Ishikawa (cell line): ENCODE results near the gene DPEP1.

Source experiments
- CEBPB ChIP-seq: IDR thresholded peaks from 2 replicates; pipeline ENCODE4 v1.6.1; 2012
- CREB1 ChIP-seq: IDR thresholded peaks from 2 replicates; pipeline ENCODE4 v1.6.1; 2012; ENCODE audit warnings: low read depth
- EGR1 ChIP-seq: IDR thresholded peaks from 2 replicates; pipeline ENCODE4 v1.6.1; 2012
- EP300 ChIP-seq: IDR thresholded peaks from 2 replicates; pipeline ENCODE4 v1.6.1; 2012; ENCODE audit warnings: borderline replicate concordance
- FOXM1 ChIP-seq: IDR thresholded peaks from 2 replicates; pipeline ENCODE4 v1.6.1; 2012; ENCODE audit warnings: low read depth, borderline replicate concordance
- MAX ChIP-seq: IDR thresholded peaks from 2 replicates; pipeline ENCODE4 v1.6.1; 2012
- NFIC ChIP-seq: IDR thresholded peaks from 2 replicates; pipeline ENCODE4 v1.6.1; 2012
- RAD21 ChIP-seq: IDR thresholded peaks from 2 replicates; pipeline ENCODE4 v1.6.1; 2012; ENCODE audit warnings: low read depth
- REST ChIP-seq: IDR thresholded peaks from 2 replicates; pipeline ENCODE4 v1.6.1; 2012; ENCODE audit warnings: low read depth, mild to moderate bottlenecking
- TAF1 ChIP-seq: IDR thresholded peaks from 2 replicates; pipeline ENCODE4 v1.6.1; 2012; ENCODE audit warnings: low read depth, mild to moderate bottlenecking
- TCF12 ChIP-seq: IDR thresholded peaks from 2 replicates; pipeline ENCODE4 v1.6.1; 2012; ENCODE audit warnings: low read depth
- TEAD4 ChIP-seq: IDR thresholded peaks from 2 replicates; pipeline ENCODE4 v1.6.1; 2012
- USF1 ChIP-seq: IDR thresholded peaks from 2 replicates; pipeline ENCODE4 v1.6.1; 2012
- YY1 ChIP-seq: IDR thresholded peaks from 2 replicates; pipeline ENCODE4 v1.6.1; 2012; ENCODE audit warnings: low read depth
- ZBTB7A ChIP-seq: IDR thresholded peaks from 2 replicates; pipeline ENCODE4 v1.6.1; 2012; ENCODE audit warnings: low read depth

DPEP1 gene

GRCh38 chr16:89599451-89599858 is 14.0 kb upstream of the DPEP1 start:
- TF ChIP-seq RAD21 = peak; percentile 63
- peak; percentile 57; the same call in 1 of the 2 replicates for TF ChIP-seq ZBTB7A
- no peak for TF ChIP-seq EP300

- TF ChIP-seq EGR1 (no peak), FOXM1 (no peak), MAX (0 out of 2 replicates have a peak, but pooled peaks have one; percentile 3), USF1 (0 out of 2 replicates have a peak, but pooled peaks have one; percentile 24)
Measured at GRCh38 chr16:89599902-89600301, 13.5 kb upstream of the DPEP1 start.

- no peak for TF ChIP-seq RAD21
- TF ChIP-seq ZBTB7A = no peak
- TF ChIP-seq CREB1 = no peak
- no peak for TF ChIP-seq TEAD4
- no peak for TF ChIP-seq CEBPB
- TF ChIP-seq EP300 = no peak
- TF ChIP-seq REST = no peak
- TF ChIP-seq MAX = no peak
- TF ChIP-seq YY1 = no peak
- no peak for TF ChIP-seq EGR1
Measured at GRCh38 chr16:89600427-89600826, 13.0 kb upstream of the DPEP1 start.

- TF ChIP-seq USF1 = no peak
- no peak for TF ChIP-seq EGR1
- TF ChIP-seq TCF12 = no peak
- no peak for TF ChIP-seq TAF1
- TF ChIP-seq NFIC = no peak
- TF ChIP-seq RAD21 = no peak
- TF ChIP-seq TEAD4 = no peak
- TF ChIP-seq YY1 = no peak
- TF ChIP-seq REST = no peak
- no peak for TF ChIP-seq MAX
- TF ChIP-seq CEBPB = no peak
- TF ChIP-seq FOXM1 = no peak
- no peak for TF ChIP-seq CREB1
- no peak for TF ChIP-seq ZBTB7A
- no peak for TF ChIP-seq EP300
Measured at GRCh38 chr16:89600956-89601355, 12.5 kb upstream of the DPEP1 start.

GRCh38 chr16:89601906-89602272 is 11.6 kb upstream of the DPEP1 start:
- TF ChIP-seq FOXM1 (no peak), RAD21 (no peak), MAX (no peak), NFIC (no peak), TEAD4 (no peak), TAF1 (no peak), TCF12 (no peak), USF1 (no peak), REST (no peak)
